ENCODE measurements around the gene TMEM203. TPM values are rescaled to one million over a fixed set of nuclear protein-coding genes. Genes with fewer than 3 reads are reported as not detected.
A peak's percentile ranks its signal among the peaks of the same experiment; 100 is the strongest.

Gene TMEM203, protein sequence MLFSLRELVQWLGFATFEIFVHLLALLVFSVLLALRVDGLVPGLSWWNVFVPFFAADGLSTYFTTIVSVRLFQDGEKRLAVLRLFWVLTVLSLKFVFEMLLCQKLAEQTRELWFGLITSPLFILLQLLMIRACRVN
- total RNA-seq, result 47.6 TPM
- long read RNA-seq, transcript TMEM203-201 (1 exons, 1,557 nt), result major isoform, 155 of 155 reads
- long read RNA-seq, partial matches to known transcripts, result 0 of 155 reads
- long read RNA-seq, other reads (novel, unspliced or antisense), result 0 of 155 reads

DNA sequence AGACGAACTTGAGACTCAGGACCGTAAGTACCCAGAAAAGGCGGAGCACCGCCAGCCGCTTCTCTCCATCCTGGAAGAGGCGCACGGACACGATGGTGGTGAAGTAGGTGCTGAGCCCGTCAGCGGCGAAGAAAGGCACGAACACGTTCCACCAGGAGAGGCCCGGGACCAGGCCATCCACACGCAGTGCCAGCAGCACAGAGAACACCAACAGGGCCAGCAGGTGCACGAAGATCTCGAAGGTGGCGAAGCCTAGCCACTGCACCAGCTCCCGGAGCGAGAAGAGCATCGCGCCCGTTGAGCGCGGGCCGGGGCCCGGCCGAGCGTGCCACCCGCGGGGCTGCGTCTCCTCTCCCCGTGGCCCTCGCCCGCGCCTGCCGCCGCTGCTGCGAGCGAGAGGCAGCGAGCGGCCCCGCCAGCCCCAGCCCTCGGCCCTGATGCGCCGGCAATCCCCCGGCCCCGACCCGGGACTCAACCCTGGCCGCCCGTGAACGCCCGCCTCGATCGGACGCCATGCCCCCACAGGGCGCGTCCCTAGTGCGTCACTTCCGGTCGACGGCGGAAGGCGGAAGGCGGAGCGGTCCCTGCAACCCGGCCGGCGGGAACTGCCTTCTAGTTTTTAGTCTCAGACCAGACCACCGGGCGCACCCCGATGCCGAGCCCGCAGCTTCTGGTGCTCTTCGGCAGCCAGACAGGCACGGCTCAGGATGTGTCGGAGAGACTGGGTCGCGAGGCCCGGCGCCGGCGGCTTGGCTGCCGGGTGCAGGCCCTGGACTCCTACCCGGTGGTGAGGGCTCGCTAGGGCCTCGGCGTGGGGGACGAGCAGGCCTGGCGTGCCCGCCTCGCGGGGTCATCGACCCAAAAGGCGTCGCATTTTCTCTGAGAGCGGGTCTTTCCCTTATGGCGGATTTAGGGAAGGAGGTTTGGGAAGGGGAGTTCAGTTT lies at the start of gene TMEM203, which contains the start of gene NDOR1:
Gene TMEM203, minus strand, starts transcription at position 523 of the 944 bp plus-strand sequence. Its CDS starts 234 bp downstream, at position 289.
Gene NDOR1, plus strand, starts transcription at position 575 of the 944 bp plus-strand sequence. Its CDS starts 78 bp downstream, at position 653.
- intact Hi-C loops (cut with micrococcal nuclease), result no loop called here
- peak within 1 kb of the TSS; percentile 91 for H3K4me3 ChIP-seq
- H3K27me3 ChIP-seq (ENCODE audit: low read depth), result no peaks in the 10 kb centered on the region
- DNase-seq, result peak; percentile 91
- TF ChIP-seq CTCF (IDR thresholded peaks at IDR 0.05; ENCODE audit: borderline replicate concordance), result no peak
- no peaks in the 10 kb centered on the region for H3K9me3 ChIP-seq (replicated peaks)
- H3K36me3 ChIP-seq, result no peaks in the 10 kb centered on the region
- peak within 1 kb of the TSS; percentile 94 for H3K27ac ChIP-seq (replicated peaks)
- H3K4me1 ChIP-seq, result peaks cover 61% of the 10 kb centered on the region

GRCh38 chr9:137254624-137255447 lies 49.4 kb upstream of the TMEM203 start, which contains the start of gene NELFB:
Gene NELFB (plus strand): TSS chr9:137255327.
- peaks cover 33% of the 10 kb centered on the region for H3K36me3 ChIP-seq
- H3K9me3 ChIP-seq (replicated peaks), result no peaks in the 10 kb centered on the region
- H3K27ac ChIP-seq (replicated peaks), result peak within 1 kb of the TSS; percentile 93
- peak; percentile 95 for DNase-seq
- intact Hi-C loops (cut with micrococcal nuclease), result no loop called here
- H3K4me1 ChIP-seq, result peaks cover 54% of the 10 kb centered on the region
- peak; percentile 28 for TF ChIP-seq CTCF (IDR thresholded peaks at IDR 0.05; ENCODE audit: borderline replicate concordance)
- H3K27me3 ChIP-seq (ENCODE audit: low read depth), result no peaks in the 10 kb centered on the region
- H3K4me3 ChIP-seq, result peak within 1 kb of the TSS; percentile 93

DNA sequence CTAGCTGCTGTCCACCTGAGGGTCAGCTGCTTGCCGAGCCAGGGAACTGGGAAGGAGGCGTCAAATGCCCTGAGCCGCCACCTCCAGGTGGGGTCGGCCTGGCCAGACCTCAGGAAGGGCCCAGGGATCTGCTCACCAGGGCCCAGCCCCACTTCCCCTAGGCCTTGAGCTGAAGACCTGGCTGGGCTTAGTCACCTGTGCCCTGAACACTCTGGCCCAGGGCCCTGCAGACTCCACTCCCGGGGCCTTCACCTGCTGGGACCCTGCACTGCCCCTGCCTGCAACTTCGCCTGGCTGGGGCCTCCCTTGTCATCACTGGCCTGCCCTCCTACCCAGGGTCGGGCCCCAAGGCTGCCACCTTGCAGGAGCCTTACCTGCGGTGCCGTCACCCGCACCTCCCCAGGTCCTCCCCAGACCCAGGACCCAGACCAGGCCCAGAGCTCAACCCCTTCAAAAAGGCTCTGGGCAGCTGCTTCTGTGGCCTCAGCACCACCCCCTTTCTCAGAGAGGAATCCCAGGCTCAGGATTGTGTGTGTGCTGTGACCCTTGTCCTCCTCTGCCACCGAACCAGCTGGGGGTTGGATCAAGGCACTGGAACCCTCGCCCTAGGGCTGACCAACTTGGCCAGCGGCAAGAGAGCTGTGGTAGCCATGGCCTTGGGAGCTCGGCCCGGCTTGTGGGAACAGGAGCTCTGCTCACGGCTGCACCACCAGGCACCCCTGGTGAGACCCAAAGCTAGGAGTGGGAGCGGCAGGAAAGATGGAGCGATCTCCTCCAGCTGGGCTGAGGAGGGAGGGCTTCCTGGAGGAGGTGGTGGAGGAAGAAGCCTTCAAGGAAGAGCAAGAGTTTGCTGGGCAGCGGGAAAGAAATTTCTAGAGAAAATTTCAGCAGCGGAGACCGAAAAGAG lies 48.5 kb upstream of the TMEM203 start:
- no peaks in the 10 kb centered on the region for H3K27me3 ChIP-seq (ENCODE audit: low read depth)
- H3K4me3 ChIP-seq, result peak overlapping the region; percentile 93
- DNase-seq, result no peak
- peaks cover 28% of the 10 kb centered on the region for H3K36me3 ChIP-seq
- no peaks in the 10 kb centered on the region for H3K9me3 ChIP-seq (replicated peaks)
- TF ChIP-seq CTCF (IDR thresholded peaks at IDR 0.05; ENCODE audit: borderline replicate concordance), result no peak
- H3K27ac ChIP-seq (replicated peaks), result peak overlapping the region; percentile 93
- peaks cover 58% of the 10 kb centered on the region for H3K4me1 ChIP-seq
- intact Hi-C loops (cut with micrococcal nuclease), result no loop called here

GRCh38 chr9:137252555-137253506 lies 47.4 kb upstream of the TMEM203 start:
- Histone ChIP-seq H3K36me3 (peaks cover 17% of the 10 kb centered on the region), H3K9me3 (replicated peaks) (no peaks in the 10 kb centered on the region), H3K27me3 (ENCODE audit: low read depth) (no peaks in the 10 kb centered on the region), H3K4me3 (no peak overlapping the region), H3K27ac (replicated peaks) (no peak overlapping the region), H3K4me1 (peaks cover 55% of the 10 kb centered on the region)
- intact Hi-C loops (cut with micrococcal nuclease), result no loop called here
- no peak for TF ChIP-seq CTCF (IDR thresholded peaks at IDR 0.05; ENCODE audit: borderline replicate concordance)
- DNase-seq, result no peak

Data from left ventricle myocardium inferior (tissue), 1 donor.